ENCODE measurements around the gene EP400.
"Not testable (repeated sequence)": the region's sequence is repeated elsewhere in the genome, so short reads cannot be mapped to it uniquely, and the experiment has no call there.

DNA sequence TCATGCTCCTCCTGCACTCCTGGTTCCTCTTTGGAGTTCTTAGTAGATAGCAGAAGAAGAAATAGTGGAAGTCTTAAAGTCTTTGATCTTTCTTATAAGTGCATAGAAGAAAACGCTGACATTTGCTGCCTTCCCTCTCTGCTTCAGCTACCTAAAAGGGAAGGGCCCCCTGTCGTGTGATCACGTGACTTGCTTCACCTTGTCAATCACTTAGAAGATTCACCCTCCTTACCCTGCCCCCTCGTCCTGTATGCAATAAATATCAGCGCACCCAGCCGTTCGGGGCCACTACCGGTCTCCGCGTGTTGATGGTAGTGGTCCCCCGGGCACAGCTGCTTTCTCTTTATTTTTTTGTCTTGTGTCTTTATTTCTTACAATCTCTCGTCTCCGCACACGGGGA lies 153.3 kb downstream of the EP400 start:
- TF ChIP-seq, protein P1, sequence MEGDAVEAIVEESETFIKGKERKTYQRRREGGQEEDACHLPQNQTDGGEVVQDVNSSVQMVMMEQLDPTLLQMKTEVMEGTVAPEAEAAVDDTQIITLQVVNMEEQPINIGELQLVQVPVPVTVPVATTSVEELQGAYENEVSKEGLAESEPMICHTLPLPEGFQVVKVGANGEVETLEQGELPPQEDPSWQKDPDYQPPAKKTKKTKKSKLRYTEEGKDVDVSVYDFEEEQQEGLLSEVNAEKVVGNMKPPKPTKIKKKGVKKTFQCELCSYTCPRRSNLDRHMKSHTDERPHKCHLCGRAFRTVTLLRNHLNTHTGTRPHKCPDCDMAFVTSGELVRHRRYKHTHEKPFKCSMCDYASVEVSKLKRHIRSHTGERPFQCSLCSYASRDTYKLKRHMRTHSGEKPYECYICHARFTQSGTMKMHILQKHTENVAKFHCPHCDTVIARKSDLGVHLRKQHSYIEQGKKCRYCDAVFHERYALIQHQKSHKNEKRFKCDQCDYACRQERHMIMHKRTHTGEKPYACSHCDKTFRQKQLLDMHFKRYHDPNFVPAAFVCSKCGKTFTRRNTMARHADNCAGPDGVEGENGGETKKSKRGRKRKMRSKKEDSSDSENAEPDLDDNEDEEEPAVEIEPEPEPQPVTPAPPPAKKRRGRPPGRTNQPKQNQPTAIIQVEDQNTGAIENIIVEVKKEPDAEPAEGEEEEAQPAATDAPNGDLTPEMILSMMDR (IDR thresholded peaks at IDR 0.05): not testable (repeated sequence)
- not testable (repeated sequence) for TF ChIP-seq POLR2A (IDR thresholded peaks at IDR 0.05)
